ENCODE results near the gene SLC39A7.

DNA sequence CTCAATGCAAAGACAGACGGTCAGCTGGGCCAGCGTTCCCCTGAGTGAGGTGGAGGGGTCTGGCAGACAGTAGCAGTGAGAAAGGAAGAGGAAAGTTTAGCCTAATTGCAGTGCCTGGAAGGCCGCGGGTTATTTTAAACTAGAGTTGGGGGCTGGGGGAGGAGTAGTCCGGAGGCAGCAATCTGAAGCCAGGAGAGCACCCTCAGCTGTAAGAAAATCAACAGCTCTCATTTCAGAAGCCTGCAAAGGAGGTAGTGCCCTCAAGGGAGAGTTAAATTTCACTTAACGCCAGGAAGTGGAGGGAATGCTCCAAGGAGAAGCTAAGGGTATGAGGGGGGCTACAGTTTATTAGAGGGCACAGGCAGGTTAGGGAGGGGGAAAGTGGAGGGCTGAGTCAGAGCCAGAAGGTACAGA lies 34.6 kb downstream of the SLC39A7 start:
- TF ChIP-seq, protein P1, sequence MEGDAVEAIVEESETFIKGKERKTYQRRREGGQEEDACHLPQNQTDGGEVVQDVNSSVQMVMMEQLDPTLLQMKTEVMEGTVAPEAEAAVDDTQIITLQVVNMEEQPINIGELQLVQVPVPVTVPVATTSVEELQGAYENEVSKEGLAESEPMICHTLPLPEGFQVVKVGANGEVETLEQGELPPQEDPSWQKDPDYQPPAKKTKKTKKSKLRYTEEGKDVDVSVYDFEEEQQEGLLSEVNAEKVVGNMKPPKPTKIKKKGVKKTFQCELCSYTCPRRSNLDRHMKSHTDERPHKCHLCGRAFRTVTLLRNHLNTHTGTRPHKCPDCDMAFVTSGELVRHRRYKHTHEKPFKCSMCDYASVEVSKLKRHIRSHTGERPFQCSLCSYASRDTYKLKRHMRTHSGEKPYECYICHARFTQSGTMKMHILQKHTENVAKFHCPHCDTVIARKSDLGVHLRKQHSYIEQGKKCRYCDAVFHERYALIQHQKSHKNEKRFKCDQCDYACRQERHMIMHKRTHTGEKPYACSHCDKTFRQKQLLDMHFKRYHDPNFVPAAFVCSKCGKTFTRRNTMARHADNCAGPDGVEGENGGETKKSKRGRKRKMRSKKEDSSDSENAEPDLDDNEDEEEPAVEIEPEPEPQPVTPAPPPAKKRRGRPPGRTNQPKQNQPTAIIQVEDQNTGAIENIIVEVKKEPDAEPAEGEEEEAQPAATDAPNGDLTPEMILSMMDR (IDR thresholded peaks at IDR 0.05): no peak
- TF ChIP-seq POLR2AphosphoS5 (IDR thresholded peaks at IDR 0.05) (no peak), EP300 (IDR thresholded peaks at IDR 0.05) (no peak), POLR2A (IDR thresholded peaks at IDR 0.05) (no peak)

All from upper lobe of left lung (tissue), 4 donors.